SIG-M5 (cell line): ENCODE results near the gene CYB5D1.
A peak's percentile ranks its signal among the peaks of the same experiment; 100 is the strongest.

ENCODE experiments used
- DNase-seq: peaks from one replicate; lab custom pipeline; 2025; lab: John Stamatoyannopoulos, UW

The CYB5D1 gene

DNA sequence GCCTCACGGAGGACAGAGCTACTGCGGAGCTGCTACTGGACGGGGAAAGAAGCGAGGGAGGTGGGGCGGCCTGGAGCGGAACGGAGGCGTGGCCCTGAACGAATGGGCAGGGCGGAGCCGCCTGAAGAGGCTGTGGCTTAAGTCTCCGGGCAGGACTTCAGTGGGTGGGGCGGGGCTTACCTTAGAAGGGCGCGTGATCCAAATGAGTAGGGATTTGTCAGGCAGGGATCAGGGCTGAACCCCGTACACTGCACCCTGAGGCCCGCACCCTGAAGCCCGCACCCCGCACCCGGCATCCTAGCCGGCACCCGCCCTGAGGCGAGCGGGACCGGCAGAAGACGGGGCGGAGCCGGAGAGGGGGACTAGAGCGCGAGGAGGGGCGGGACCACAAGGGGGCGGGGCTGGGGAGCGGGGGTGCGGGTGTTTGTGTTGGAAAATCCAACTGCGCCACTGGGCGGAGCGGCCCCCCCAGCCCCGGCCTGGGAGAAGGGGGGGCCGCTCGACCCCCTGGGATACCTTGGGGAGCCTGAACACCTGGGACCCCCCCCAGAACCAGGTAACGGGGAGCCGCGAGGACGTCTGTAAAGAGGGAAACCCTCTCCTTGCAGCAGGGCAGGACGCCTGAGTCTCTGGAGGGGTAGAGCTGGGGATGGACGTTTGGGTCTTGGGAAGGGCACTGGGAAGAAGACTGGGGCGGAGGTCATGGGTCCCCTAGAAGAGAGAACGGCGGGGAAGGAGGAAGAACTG is 23.8 kb upstream of the CYB5D1 start, which contains the start of gene KDM6B:
TSS of gene KDM6B (plus strand) at position 423 of the 747 bp plus-strand sequence. CDS start 11,338 bp downstream, outside the sequence.
- DNase-seq, result no peak

- no peak for DNase-seq
Observed at GRCh38 chr17:7834542-7834956, 23.3 kb upstream of the CYB5D1 start.

GRCh38 chr17:7834957-7835813 is 22.6 kb upstream of the CYB5D1 start:
- DNase-seq, result peak; percentile 65

DNA sequence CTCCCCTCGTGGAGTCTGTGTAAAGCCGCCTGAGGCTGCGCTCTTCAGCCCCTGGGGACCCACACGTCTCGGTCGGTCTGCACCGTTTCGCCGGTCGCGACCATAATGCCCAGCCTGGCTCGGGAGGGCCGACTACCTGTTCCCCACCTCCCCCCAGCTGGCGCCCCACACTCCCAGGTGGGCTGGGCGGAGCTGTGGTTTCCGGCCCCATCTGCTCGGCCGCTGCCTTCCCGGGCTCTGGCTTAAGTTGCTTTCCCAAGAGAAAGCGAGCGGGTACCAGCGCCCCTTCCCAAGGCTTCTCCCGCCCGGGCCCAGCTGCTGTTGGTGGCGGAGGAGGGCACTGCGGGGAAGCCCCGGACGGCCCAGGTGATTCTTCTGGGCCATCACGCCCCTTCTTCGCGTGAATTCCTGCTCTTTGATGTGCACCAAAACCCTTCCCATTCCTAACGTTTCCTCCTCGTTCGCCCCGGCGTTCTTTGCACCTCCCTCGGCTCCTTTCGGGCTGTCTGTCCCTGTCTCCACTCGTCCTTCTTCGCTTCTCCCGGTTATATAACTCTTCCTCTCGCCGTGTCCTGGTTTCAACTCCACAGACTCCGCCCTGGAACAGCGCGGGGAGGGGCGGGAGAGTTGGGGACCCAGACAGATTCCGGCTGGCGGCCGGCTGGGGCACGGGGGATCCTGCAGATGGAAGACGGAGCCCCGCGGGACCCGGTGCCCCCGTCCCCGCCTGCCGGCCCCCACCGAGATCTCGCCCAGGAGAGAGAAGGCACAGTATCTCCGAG is 21.8 kb upstream of the CYB5D1 start:
- DNase-seq, result no peak

- DNase-seq, result no peak
Observed at GRCh38 chr17:7836596-7837407, 21.0 kb upstream of the CYB5D1 start.

DNA sequence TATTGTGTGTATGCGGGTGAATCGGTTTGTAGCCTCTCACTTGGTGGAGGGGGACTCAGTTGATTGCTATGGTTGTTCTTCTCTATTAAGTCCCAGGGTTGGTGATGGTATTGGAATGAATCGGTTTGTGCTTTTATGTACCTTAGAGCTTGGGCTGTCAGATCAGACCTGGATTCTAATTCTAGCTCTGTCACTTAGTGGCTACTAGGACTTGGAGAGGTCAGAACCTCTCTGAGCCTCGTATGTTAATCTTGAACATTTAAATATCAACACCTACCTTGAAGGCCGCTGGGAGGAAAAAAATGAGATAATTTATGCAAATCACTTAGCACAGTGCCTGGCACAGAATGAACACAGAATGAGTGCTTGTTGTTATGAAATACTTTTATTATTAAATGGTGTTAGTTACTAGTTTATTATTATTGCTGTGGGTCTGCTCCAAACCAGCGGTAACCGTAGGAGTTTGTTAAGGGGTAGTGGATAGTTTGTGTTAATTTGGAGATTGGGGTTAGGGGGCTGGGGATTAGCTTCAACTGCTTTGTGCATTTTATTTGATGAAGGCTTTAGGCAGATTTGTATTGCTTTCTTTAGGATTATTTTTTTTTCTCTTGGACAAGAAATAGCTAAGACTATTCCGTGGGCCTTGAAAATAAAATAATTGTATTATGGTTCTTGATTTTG is 20.3 kb upstream of the CYB5D1 start:
- DNase-seq, result no peak

DNA sequence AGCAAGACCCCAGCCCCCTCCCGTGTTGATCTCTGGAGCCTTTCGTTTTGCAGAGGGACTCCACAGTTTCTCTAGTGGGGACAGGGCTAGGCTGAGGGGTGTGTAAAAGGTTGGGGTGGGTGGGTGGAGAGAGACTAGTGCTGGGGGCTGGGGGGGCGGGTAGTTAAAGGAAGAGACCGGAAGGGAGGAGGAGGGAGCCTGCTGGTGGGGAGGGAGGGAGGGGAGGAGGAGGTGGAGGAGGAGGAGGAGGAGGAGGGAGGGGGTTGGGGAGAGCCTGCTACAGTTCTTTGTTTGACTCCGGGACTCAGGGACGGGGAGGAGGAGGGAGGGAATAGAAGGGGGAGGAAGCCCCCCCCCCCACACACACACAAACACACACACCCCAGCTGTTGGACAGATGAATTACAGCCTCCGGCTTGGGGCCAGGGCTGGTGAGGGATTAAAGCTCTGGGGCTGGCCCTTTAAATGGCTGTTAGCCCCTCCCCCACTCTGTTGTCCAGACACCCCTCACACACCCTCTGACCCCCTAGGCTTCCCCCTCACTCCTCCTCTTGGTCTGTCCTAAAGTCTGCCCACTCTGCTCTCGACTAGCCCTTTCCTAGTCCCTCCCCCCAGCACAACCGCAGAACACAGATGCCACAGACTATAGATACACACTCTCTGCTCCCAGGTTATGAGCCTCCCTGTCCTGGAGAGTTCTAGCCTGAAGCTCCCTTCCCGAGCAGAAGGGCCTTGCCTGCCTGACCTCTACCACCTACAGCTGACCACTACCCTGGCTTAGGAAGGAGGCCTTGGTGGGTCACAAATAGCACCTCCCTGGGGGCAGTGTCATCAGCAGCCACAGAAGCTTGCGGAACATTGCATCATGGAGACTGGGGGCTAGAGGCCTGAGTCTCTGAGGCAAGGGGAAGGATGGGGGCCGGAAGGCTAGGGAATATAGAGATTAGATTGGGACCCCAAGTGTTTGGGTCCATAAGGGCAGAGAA is 19.4 kb upstream of the CYB5D1 start:
- no peak for DNase-seq

GRCh38 chr17:7839190-7839875 is 18.5 kb upstream of the CYB5D1 start:
- DNase-seq, result no peak

DNA sequence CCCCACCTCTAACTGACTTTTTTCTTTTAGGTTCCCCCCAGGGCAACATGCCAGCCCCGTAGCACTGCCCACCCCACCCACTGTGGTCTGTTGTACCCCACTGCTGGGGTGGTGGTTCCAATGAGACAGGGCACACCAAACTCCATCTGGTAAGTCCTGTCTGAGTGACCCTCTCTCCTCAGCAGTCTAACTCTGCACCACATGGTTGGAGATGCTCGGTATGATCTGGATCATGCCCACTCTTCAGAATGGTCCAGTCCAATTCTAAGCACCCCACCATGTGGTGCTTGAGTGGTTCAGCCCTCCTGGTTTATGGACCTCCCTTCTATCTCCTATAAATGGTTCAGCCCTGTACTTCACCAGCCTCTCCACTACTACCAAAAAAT is 17.9 kb upstream of the CYB5D1 start:
- no peak for DNase-seq

DNA sequence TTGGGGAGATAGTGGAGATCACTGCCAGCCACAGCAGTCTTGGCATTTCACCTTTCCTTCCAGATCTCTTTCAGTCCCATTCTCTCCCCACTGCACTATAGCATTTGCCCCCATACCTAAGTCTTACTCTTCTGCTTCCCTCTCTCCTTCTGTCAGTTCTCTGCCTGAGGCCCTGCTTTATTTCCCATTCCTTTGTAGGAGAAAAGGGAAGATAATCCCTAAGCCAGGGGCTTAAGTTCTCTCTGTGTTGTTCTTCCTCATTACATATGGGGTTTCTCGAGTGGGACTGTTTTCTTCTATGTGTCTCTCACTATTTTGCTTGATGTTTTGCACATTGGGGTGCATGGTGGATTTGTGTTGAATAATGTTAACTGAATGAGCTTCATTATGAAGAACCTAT is 17.4 kb upstream of the CYB5D1 start:
- no peak for DNase-seq

DNA sequence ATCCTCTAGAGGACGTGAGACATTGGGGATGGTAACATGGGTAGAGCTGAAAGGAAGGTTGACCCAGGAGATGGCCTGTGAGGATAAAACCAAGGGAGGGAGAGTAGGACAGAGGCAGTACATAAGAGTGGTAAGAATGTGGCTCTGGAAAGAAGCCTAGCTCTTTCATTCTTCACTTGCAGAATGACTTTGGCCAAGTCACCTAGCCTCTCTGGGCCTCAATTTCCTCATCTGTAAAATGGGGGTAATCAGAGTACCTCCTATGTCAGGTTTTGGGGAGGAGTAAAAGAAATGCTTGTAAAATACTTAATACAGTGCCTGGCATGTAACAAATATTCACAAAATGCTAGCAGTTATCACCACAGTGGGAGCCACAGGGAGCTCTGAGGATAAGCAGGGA is 16.9 kb upstream of the CYB5D1 start:
- DNase-seq, result no peak

- no peak for DNase-seq
Observed at GRCh38 chr17:7841396-7841914, 16.3 kb upstream of the CYB5D1 start.

DNA sequence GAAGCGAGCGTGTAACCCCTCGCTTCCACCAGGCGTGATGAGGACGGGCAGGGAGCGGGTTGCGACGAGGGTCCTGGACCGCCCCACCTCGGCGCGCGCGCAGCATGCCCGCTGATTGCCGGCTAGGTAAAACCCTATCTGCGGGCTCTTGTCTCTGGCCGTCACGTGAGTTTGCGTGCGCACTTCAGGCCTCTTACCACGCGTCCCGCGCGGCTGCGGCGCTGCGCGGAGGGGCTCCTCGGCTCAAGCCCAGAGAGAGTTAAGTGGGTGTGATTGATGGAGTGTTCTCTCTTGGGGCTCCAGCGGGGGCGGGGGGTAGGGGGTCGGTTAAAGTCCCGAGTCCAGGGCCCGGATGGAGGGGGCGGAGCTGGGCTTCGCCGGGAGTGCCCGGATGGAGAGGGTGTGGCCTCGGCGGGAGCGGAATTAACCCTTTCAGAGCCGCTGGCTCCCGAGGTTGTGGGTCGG is 15.9 kb upstream of the CYB5D1 start:
- no peak for DNase-seq

DNA sequence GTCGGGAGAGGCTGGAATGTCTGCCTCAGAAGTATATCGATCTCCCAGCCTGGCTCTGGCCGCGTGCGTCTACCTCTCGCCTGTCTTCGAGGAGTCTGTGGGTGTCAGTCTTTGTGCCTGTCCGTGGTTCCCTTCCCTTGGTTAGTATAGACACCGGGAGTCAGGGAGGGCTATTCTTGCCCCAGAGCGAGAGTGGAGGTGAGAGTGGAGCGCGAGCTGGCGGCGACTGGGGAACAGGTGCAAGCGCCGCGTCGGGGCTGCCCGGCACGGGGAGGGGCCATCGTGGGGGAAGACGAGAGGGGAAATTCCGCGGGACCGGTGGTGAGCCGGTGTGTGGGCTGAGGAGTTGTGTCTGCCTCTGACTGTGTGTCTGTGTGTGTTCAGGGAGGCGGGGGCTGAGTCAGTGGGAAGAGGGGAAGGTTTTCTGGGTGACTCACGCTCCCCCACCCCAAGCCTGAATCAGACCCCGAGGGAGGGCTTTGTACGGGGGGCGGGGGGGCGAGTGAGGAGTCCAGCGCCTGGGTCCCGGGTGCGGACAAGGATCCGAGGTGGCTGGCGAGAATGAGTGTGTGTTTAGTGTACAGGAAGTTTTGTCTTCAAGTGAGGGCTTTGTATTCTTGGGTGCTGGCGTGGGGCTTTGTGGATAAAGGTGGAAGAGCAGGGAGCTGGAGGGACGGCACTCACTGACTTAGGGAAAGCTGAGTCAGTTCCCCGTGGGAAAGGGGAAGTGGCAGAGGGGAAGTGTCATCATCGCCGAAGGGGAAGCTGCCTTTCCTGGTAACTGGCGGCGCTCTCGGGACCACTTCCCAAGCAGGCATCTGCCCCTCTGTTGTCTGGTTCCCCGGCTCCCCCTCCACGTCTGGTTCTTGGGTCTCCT is 15.2 kb upstream of the CYB5D1 start:
- DNase-seq, result no peak

DNA sequence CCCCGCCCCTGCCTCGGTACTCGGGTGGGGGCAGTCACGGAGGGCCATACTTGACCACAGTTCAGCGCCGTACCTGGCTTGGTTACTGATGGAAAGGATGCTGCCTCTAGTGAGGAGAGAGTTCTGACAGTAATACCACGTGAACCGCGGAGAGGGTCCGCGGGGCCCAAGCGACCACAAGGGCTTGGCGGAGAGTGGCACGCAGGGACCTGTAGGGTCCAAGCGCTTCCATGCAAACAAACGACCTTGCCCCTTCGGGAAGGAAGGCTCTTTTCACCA is 14.6 kb upstream of the CYB5D1 start:
- no peak for DNase-seq

- peak; percentile 42 for DNase-seq
Observed at GRCh38 chr17:7843536-7844291, 14.1 kb upstream of the CYB5D1 start.
